HepG2 (cell line): ENCODE data around the gene UROD. TPM values are rescaled to one million over a fixed set of nuclear protein-coding genes. Genes with fewer than 3 reads are reported as not detected.

ENCODE experiments used
- HDAC2 ChIP-seq: sonication (generic); formaldehyde crosslinking; IDR thresholded peaks from 2 replicates; pipeline ENCODE4 v1.4.0; 2020; ENCODE audit warnings: missing genetic modification reagents
- HNRNPUL1 ChIP-seq: fragments of 200-400 bp; formaldehyde crosslinking; IDR thresholded peaks from 2 replicates; pipeline ENCODE4 v1.6.1; 2017; ENCODE audit warnings: low read depth, mild to moderate bottlenecking, low read length, moderate library complexity
- JUNB ChIP-seq: sonication (generic); formaldehyde crosslinking; IDR thresholded peaks from 2 replicates; pipeline ENCODE4 v1.8.0; 2022; ENCODE audit warnings: missing genetic modification reagents, mild to moderate bottlenecking, borderline replicate concordance
- KDM1A ChIP-seq: IDR thresholded peaks from 2 replicates; pipeline ENCODE4 v1.6.1; 2016; ENCODE audit warnings: missing compliant biosample characterization
- NCOA1 ChIP-seq: sonication (generic); formaldehyde crosslinking; IDR thresholded peaks from 2 replicates; pipeline ENCODE4 v1.9.0; 2021; ENCODE audit warnings: missing genetic modification reagents
- RBM22 ChIP-seq: fragments of 200-400 bp; formaldehyde crosslinking; optimal IDR thresholded peaks from 2 replicates; pipeline ENCODE3; 2017; ENCODE audit warnings: mild to moderate bottlenecking, low read length, moderate library complexity
- TP53 ChIP-seq: sonication (generic); formaldehyde crosslinking; conservative IDR thresholded peaks from 2 replicates; pipeline ENCODE4 v1.4.0; 2020; ENCODE audit warnings: missing genetic modification reagents
- ZNF260 ChIP-seq: sonication (generic); formaldehyde crosslinking; IDR thresholded peaks from 2 replicates; pipeline ENCODE4 v1.4.0; 2020; ENCODE audit warnings: missing genetic modification reagents, low read depth, mild to moderate bottlenecking, borderline replicate concordance
- ZNF343 ChIP-seq: sonication (generic); formaldehyde crosslinking; IDR thresholded peaks from 2 replicates; pipeline ENCODE4 v1.4.0; 2020; ENCODE audit warnings: mild to moderate bottlenecking, missing genetic modification reagents
- ZNF530 ChIP-seq: sonication (generic); formaldehyde crosslinking; IDR thresholded peaks from 2 replicates; pipeline ENCODE4 v1.5.0; 2020; ENCODE audit warnings: low read depth, mild to moderate bottlenecking, missing genetic modification reagents
- ZNF558 ChIP-seq: sonication (generic); formaldehyde crosslinking; IDR thresholded peaks from 2 replicates; pipeline ENCODE4 v1.9.0; 2022; ENCODE audit warnings: mild to moderate bottlenecking, missing genetic modification reagents, borderline replicate concordance
- ZNF629 ChIP-seq: sonication (generic); formaldehyde crosslinking; conservative IDR thresholded peaks from 2 replicates; pipeline ENCODE4 v1.5.0; 2020; ENCODE audit warnings: missing genetic modification reagents
- polyA plus RNA-seq, 8 experiments: library from polyadenylated mRNA; depleted of rRNA in 3 of 8; stranded (reverse) in 7 of 8; unstranded in 1 of 8; fragments of >200 nt; fragmentation: Illumina TruSeq in 4 of 8; extraction: Trizol in 4 of 8; gene quantifications; 2 replicates each; pipeline versions ENCODE4 v1.2.1 to v1.2.3, GENCODE V29; 2011 to 2016; ENCODE audit warnings: low read depth in 4 of 8, missing spikeins in 1 of 8, mixed read lengths in 1 of 8; ENCODE audit not compliant: insufficient read depth in 1 of 8
- total RNA-seq, 5 experiments: library from RNA; depleted of rRNA; stranded (reverse); fragments of >200 nt; fragmentation: Illumina TruSeq; extraction: Trizol; gene quantifications; 2 replicates each; pipeline ENCODE4 v1.2.3, GENCODE V29; 2016; ENCODE audit warnings: low read depth in 1 of 5
- TF ChIP-seq, protein P1 (sequence below): IDR thresholded peaks from 2 replicates; pipeline ENCODE4 v1.6.1; 2012; ENCODE audit warnings: low read depth, low read length, improper control_type of control experiment
- TF ChIP-seq, protein P2 (sequence below): sonication (generic); formaldehyde crosslinking; IDR thresholded peaks from 2 replicates; pipeline ENCODE4 v1.5.1; 2020; ENCODE audit warnings: missing genetic modification reagents, mild to moderate bottlenecking, borderline replicate concordance
- TF ChIP-seq, protein P3 (sequence below): sonication (generic); formaldehyde crosslinking; IDR thresholded peaks from 2 replicates; pipeline ENCODE4 v1.4.0; 2020; ENCODE audit warnings: missing genetic modification reagents
- TF ChIP-seq, protein P4 (sequence below): sonication (generic); formaldehyde crosslinking; IDR thresholded peaks from 2 replicates; pipeline ENCODE4 v1.9.0; 2021; ENCODE audit warnings: missing genetic modification reagents, borderline replicate concordance
- TF ChIP-seq, protein P5 (sequence below): sonication (generic); formaldehyde crosslinking; IDR thresholded peaks from 2 replicates; pipeline ENCODE4 v1.8.1; 2023; ENCODE audit warnings: mild to moderate bottlenecking, missing genetic modification reagents
- TF ChIP-seq, protein P6 (sequence below): sonication (generic); formaldehyde crosslinking; IDR thresholded peaks from 2 replicates; pipeline ENCODE4 v1.4.0; 2020; ENCODE audit warnings: missing genetic modification reagents, mild to moderate bottlenecking, borderline replicate concordance

The UROD gene
- total and polyA plus RNA-seq, 2 of the 13 experiments (the other 11 are each of a cell fraction or from before 2014, with no cell fraction given): 162 to 171 TPM

DNA sequence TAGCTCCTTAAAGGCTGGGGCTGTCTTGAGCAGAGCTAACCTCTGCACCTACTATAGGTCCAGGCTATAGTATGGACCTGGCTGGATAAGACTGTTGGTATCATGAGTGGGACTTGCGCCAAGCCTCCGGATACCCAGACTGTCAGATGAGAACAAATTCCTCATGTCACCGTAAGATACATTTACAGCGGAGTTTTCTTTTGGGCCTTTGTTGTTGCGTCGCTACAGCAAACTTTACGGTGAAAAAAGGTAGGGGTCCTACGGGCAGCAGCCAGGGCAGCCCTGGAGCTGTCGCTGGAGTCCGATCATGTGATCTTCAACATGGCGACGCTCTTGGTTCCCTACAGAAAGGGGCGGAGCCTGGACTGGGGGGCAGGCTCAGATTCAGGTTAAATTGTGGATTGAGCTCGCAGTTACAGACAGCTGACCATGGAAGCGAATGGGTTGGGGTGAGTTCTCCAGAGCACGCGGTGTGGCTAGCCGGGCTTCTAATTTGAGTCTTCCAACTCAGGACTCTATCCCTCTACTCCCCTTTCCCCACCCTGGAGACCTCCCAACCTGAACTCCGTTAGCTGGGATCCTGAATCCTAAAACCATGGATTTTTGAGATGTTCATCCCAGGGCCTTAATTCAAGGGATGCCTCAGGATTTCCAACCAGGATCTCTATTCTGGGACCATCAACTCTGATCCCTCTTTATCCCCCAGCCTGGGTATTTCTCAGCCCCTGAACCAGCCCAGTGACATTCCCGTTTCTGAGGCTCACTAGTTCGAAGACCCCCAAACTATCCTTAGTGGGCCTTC is at the start of gene UROD (continued):
- TF ChIP-seq, protein P1, sequence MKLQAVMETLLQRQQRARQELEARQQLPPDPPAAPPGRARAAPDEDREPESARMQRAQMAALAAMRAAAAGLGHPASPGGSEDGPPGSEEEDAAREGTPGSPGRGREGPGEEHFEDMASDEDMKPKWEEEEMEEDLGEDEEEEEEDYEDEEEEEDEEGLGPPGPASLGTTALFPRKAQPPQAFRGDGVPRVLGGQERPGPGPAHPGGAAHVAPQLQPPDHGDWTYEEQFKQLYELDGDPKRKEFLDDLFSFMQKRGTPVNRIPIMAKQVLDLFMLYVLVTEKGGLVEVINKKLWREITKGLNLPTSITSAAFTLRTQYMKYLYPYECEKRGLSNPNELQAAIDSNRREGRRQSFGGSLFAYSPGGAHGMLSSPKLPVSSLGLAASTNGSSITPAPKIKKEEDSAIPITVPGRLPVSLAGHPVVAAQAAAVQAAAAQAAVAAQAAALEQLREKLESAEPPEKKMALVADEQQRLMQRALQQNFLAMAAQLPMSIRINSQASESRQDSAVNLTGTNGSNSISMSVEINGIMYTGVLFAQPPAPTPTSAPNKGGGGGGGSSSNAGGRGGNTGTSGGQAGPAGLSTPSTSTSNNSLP: no peak
- TF ChIP-seq, protein P2, sequence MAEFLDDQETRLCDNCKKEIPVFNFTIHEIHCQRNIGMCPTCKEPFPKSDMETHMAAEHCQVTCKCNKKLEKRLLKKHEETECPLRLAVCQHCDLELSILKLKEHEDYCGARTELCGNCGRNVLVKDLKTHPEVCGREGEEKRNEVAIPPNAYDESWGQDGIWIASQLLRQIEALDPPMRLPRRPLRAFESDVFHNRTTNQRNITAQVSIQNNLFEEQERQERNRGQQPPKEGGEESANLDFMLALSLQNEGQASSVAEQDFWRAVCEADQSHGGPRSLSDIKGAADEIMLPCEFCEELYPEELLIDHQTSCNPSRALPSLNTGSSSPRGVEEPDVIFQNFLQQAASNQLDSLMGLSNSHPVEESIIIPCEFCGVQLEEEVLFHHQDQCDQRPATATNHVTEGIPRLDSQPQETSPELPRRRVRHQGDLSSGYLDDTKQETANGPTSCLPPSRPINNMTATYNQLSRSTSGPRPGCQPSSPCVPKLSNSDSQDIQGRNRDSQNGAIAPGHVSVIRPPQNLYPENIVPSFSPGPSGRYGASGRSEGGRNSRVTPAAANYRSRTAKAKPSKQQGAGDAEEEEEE (CRISPR knock-in tag): no peak
- TF ChIP-seq ZNF530 (CRISPR knock-in tag) (no peak), JUNB (CRISPR knock-in tag) (no peak), NCOA1 (CRISPR knock-in tag) (0 out of 2 replicates have a peak, but pooled peaks have one; percentile 59), TP53 (no peak), RBM22 (peak; percentile 87), KDM1A (CRISPR knock-in tag) (no peak), ZNF558 (CRISPR knock-in tag) (no peak), ZNF629 (CRISPR knock-in tag) (no peak), HDAC2 (CRISPR knock-in tag) (peak; percentile 78; the same call in 1 of the 2 replicates), ZNF260 (CRISPR knock-in tag) (no peak), ZNF343 (no peak), HNRNPUL1 (no peak)
- TF ChIP-seq, protein P3, sequence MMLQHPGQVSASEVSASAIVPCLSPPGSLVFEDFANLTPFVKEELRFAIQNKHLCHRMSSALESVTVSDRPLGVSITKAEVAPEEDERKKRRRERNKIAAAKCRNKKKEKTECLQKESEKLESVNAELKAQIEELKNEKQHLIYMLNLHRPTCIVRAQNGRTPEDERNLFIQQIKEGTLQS (CRISPR knock-in tag): no peak
- TF ChIP-seq, protein P4, sequence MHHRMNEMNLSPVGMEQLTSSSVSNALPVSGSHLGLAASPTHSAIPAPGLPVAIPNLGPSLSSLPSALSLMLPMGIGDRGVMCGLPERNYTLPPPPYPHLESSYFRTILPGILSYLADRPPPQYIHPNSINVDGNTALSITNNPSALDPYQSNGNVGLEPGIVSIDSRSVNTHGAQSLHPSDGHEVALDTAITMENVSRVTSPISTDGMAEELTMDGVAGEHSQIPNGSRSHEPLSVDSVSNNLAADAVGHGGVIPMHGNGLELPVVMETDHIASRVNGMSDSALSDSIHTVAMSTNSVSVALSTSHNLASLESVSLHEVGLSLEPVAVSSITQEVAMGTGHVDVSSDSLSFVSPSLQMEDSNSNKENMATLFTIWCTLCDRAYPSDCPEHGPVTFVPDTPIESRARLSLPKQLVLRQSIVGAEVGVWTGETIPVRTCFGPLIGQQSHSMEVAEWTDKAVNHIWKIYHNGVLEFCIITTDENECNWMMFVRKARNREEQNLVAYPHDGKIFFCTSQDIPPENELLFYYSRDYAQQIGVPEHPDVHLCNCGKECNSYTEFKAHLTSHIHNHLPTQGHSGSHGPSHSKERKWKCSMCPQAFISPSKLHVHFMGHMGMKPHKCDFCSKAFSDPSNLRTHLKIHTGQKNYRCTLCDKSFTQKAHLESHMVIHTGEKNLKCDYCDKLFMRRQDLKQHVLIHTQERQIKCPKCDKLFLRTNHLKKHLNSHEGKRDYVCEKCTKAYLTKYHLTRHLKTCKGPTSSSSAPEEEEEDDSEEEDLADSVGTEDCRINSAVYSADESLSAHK (CRISPR knock-in tag): no peak
- TF ChIP-seq, protein P5, sequence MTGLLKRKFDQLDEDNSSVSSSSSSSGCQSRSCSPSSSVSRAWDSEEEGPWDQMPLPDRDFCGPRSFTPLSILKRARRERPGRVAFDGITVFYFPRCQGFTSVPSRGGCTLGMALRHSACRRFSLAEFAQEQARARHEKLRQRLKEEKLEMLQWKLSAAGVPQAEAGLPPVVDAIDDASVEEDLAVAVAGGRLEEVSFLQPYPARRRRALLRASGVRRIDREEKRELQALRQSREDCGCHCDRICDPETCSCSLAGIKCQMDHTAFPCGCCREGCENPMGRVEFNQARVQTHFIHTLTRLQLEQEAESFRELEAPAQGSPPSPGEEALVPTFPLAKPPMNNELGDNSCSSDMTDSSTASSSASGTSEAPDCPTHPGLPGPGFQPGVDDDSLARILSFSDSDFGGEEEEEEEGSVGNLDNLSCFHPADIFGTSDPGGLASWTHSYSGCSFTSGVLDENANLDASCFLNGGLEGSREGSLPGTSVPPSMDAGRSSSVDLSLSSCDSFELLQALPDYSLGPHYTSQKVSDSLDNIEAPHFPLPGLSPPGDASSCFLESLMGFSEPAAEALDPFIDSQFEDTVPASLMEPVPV (CRISPR knock-in tag): no peak; the same call in 1 of the 2 replicates
- TF ChIP-seq, protein P6, sequence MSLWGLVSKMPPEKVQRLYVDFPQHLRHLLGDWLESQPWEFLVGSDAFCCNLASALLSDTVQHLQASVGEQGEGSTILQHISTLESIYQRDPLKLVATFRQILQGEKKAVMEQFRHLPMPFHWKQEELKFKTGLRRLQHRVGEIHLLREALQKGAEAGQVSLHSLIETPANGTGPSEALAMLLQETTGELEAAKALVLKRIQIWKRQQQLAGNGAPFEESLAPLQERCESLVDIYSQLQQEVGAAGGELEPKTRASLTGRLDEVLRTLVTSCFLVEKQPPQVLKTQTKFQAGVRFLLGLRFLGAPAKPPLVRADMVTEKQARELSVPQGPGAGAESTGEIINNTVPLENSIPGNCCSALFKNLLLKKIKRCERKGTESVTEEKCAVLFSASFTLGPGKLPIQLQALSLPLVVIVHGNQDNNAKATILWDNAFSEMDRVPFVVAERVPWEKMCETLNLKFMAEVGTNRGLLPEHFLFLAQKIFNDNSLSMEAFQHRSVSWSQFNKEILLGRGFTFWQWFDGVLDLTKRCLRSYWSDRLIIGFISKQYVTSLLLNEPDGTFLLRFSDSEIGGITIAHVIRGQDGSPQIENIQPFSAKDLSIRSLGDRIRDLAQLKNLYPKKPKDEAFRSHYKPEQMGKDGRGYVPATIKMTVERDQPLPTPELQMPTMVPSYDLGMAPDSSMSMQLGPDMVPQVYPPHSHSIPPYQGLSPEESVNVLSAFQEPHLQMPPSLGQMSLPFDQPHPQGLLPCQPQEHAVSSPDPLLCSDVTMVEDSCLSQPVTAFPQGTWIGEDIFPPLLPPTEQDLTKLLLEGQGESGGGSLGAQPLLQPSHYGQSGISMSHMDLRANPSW (CRISPR knock-in tag): no peak
